GM12878 (cell line): Measurements from ENCODE around the gene PRUNE2. TPM values are rescaled to one million over a fixed set of nuclear protein-coding genes. Genes with fewer than 3 reads are reported as not detected.

Experiments
- ATAC-seq: fragments of 200-7000 bp; cut with Tn5 transposase; 3 replicates; pipeline ENCODE4 v1.9.1; 2020; ENCODE audit warnings: mild to moderate bottlenecking, moderate library complexity
- BruUV-seq: library from RNA; stranded (reverse); fragments of 400-500 nt; replicated peaks from 2 replicates; lab custom pipeline; 2021; lab: Mats Ljungman, UMichigan
- CTCF ChIA-PET: fragments of 300-600 bp; sonication (Branson Sonifier 250); formaldehyde crosslinking; extraction: SDS; loops from one replicate; lab custom pipeline; 2021; ENCODE audit warnings: inconsistent platforms; lab: Yijun Ruan, JAX
- POLR2A ChIA-PET: fragments of 350-600 bp; formaldehyde crosslinking; extraction: SDS; loops from one replicate; lab custom pipeline; 2021; ENCODE audit warnings: inconsistent platforms; lab: Charles Lee
- RAD21 ChIA-PET: fragments of 300-600 bp; sonication (Branson Sonifier 250); formaldehyde crosslinking; loops from one replicate; lab custom pipeline; 2023; ENCODE audit warnings: antibody characterized with exemption; ENCODE audit not compliant: unreplicated experiment; lab: Charles Lee
- SMC1A ChIA-PET: fragments of 300-600 bp; sonication (Branson Sonifier 250); formaldehyde crosslinking; loops from one replicate; lab custom pipeline; 2023; ENCODE audit not compliant: unreplicated experiment, uncharacterized antibody; lab: Charles Lee
- DNase-seq: peaks from one replicate; pipeline ENCODE4 v3.0.0-alpha.2; 2011; ENCODE audit warnings: low read depth, low spot score
- FAIRE-seq: peaks from 3 replicates; lab custom pipeline; 2011; peaks lifted over from hg19 to GRCh38; lab: Jason Lieb, UNC
- H2AFZ ChIP-seq: 2 replicates; pipeline ENCODE4 v1.6.0; 2011; ENCODE audit warnings: low read depth, low read length, control low read depth; ENCODE audit not compliant: control insufficient read depth
- H3K27ac ChIP-seq: 2 replicates; pipeline ENCODE4 v1.5.1; 2011; ENCODE audit warnings: control low read depth; ENCODE audit not compliant: control insufficient read depth, insufficient read depth
- H3K27me3 ChIP-seq, 2 experiments: replicated peaks in 1 of 2; 2 replicates each; pipeline versions ENCODE4 v1.6.0 to v1.6.1; 2011; ENCODE audit warnings: low read length in 1 of 2; ENCODE audit not compliant: control insufficient read depth in 2 of 2, insufficient read depth in 2 of 2
- H3K36me3 ChIP-seq, 2 experiments: 2 replicates each; pipeline ENCODE4 v1.5.1; 2011; ENCODE audit warnings: low read length in 1 of 2; ENCODE audit not compliant: control insufficient read depth in 2 of 2, insufficient read depth in 2 of 2
- H3K4me1 ChIP-seq: 2 replicates; pipeline ENCODE4 v1.6.1; 2011; ENCODE audit warnings: mild to moderate bottlenecking, low read length, moderate library complexity, mixed read lengths; ENCODE audit not compliant: control insufficient read depth, insufficient read depth
- H3K4me2 ChIP-seq: 2 replicates; pipeline ENCODE4 v1.6.0; 2011; ENCODE audit warnings: control low read depth; ENCODE audit not compliant: control insufficient read depth, insufficient read depth
- H3K4me3 ChIP-seq: fragments of 200-600 bp; sonication (generic); 2 replicates; pipeline ENCODE4 v1.5.1; 2016
- H3K79me2 ChIP-seq: 2 replicates; pipeline ENCODE4 v1.6.0; 2011; ENCODE audit warnings: low read length; ENCODE audit not compliant: control insufficient read depth, insufficient read depth
- H3K9ac ChIP-seq: 2 replicates; pipeline ENCODE4 v1.8.0; 2011; ENCODE audit warnings: low read length, control low read depth, mixed read lengths; ENCODE audit not compliant: control insufficient read depth, insufficient read depth
- H3K9me3 ChIP-seq: replicated peaks from 3 replicates; pipeline ENCODE4 v1.5.1; 2011; ENCODE audit warnings: mild to moderate bottlenecking, low read length; ENCODE audit not compliant: control insufficient read depth, insufficient read depth
- H4K20me1 ChIP-seq: 2 replicates; pipeline ENCODE4 v1.6.0; 2011; ENCODE audit not compliant: control insufficient read depth, insufficient read depth
- ATF7 ChIP-seq: fragments of 450-650 bp; IDR thresholded peaks from 2 replicates; pipeline ENCODE4 v1.6.1; 2016; ENCODE audit warnings: low read depth, mild to moderate bottlenecking
- CEBPZ ChIP-seq: fragments of 150-350 bp; IDR thresholded peaks from 2 replicates; pipeline ENCODE4 v1.6.1; 2016; ENCODE audit warnings: low read depth, low read length
- EZH2 ChIP-seq: IDR thresholded peaks from 2 replicates; pipeline ENCODE4 v1.6.1; 2012; ENCODE audit warnings: low read depth, mild to moderate bottlenecking, control low read depth, inconsistent platforms, low read length, borderline replicate concordance; ENCODE audit not compliant: control insufficient read depth
- HDAC2 ChIP-seq: fragments of 200-600 bp; sonication (generic); IDR thresholded peaks from 2 replicates; pipeline ENCODE4 v1.6.1; 2017
- HDGF ChIP-seq: fragments of 450-650 bp; IDR thresholded peaks from 2 replicates; pipeline ENCODE4 v1.6.1; 2016; ENCODE audit warnings: antibody characterized with exemption
- MEF2B ChIP-seq: fragments of 450-650 bp; IDR thresholded peaks from 2 replicates; pipeline ENCODE4 v1.6.1; 2018; ENCODE audit warnings: mild to moderate bottlenecking, moderate library complexity; ENCODE audit not compliant: partially characterized antibody, poor library complexity, severe bottlenecking
- MYB ChIP-seq: fragments of 150-350 bp; IDR thresholded peaks from 2 replicates; pipeline ENCODE4 v1.6.1; 2014; ENCODE audit warnings: mild to moderate bottlenecking, low read depth, low read length, borderline replicate concordance
- NFYB ChIP-seq: IDR thresholded peaks from 2 replicates; pipeline ENCODE4 v1.6.1; 2011; ENCODE audit warnings: low read depth, mild to moderate bottlenecking, low read length, improper control_type of control experiment, moderate library complexity; ENCODE audit not compliant: insufficient read depth
- PKNOX1 ChIP-seq: fragments of 450-650 bp; IDR thresholded peaks from 2 replicates; pipeline ENCODE4 v1.6.1; 2016; ENCODE audit warnings: mild to moderate bottlenecking
- RCOR1 ChIP-seq: conservative IDR thresholded peaks from 2 replicates; pipeline ENCODE4 v1.6.1; 2012; ENCODE audit warnings: low read depth, low read length, improper control_type of control experiment
- SREBF2 ChIP-seq: IDR thresholded peaks from 2 replicates; pipeline ENCODE4 v1.6.1; 2012; ENCODE audit warnings: mild to moderate bottlenecking, low read length
- STAT1 ChIP-seq: fragments of 450-650 bp; conservative IDR thresholded peaks from 2 replicates; pipeline ENCODE4 v1.6.1; 2014; ENCODE audit warnings: antibody characterized with exemption, mild to moderate bottlenecking
- TCF3 ChIP-seq: IDR thresholded peaks from 2 replicates; pipeline ENCODE4 v1.6.1; 2012; ENCODE audit warnings: low read depth, mild to moderate bottlenecking, low read length, borderline replicate concordance; ENCODE audit not compliant: insufficient read depth
- ZNF217 ChIP-seq: fragments of 450-650 bp; IDR thresholded peaks from 2 replicates; pipeline ENCODE4 v1.6.1; 2017; ENCODE audit warnings: antibody characterized with exemption, mild to moderate bottlenecking
- ZNF622 ChIP-seq: fragments of 450-650 bp; IDR thresholded peaks from 2 replicates; pipeline ENCODE4 v1.6.1; 2017; ENCODE audit warnings: mild to moderate bottlenecking, inconsistent platforms
- WGBS: methylation state at CpG from one replicate; pipeline ENCODE4 v1.1.6; 2016; ENCODE audit warnings: low lambda C conversion rate; ENCODE audit not compliant: insufficient replicate concordance, insufficient coverage; ENCODE audit errors: missing lambda C conversion rate; 5-methylcytosine and 5-hydroxymethylcytosine counted together
- in situ Hi-C: fragments of 300-500 bp; cut with MboI; formaldehyde crosslinking; loops from 9 replicates; pipeline ENCODE4 v1.14.3; 2018; ENCODE audit warnings: mixed read lengths
- intact Hi-C: fragments of 100-400 bp; cut with micrococcal nuclease; formaldehyde crosslinking; loops from one replicate; pipeline ENCODE4 v1.14.2; 2022; ENCODE audit not compliant: unreplicated experiment
- polyA plus RNA-seq, 11 experiments: library from polyadenylated mRNA; depleted of rRNA in 4 of 11; unstranded in 6 of 11; stranded (reverse) in 5 of 11; fragments of >200 nt; fragmentation: Nextera tagmentation in 4 of 11; fragmentation: Illumina TruSeq in 1 of 11; extraction: Ambion mirVana in 4 of 11; extraction: Trizol in 1 of 11; gene quantifications; 1 replicate in 1 of 11; 2 replicates in 10 of 11; pipeline versions ENCODE4 v1.2.1 to v1.2.3, GENCODE V29; 2011 to 2016; ENCODE audit warnings: inconsistent platforms in 2 of 11, missing spikeins in 2 of 11, low read depth in 1 of 11
- total RNA-seq, 4 experiments: library from RNA; depleted of rRNA in 3 of 4; stranded (reverse); fragments of >200 nt in 3 of 4; fragmentation: Illumina TruSeq in 1 of 4; extraction: Trizol in 1 of 4; gene quantifications; 2 replicates each; pipeline versions ENCODE4 v1.2.1 to v1.2.3, GENCODE V29; 2013 to 2021

The PRUNE2 gene
- total and polyA plus RNA-seq, 10 of the 15 experiments (the other 5 are each of a cell fraction or from before 2014, with no cell fraction given), result 0.07 to 0.63 (median 0.25) TPM

GRCh38 chr9:76676857-76677256, 229.1 kb downstream of the PRUNE2 start (continued):
- no peak for TF ChIP-seq PKNOX1
- TF ChIP-seq MEF2B, result no peak
- TF ChIP-seq TCF3, result no peak
- TF ChIP-seq SREBF2, result no peak
- no peak for TF ChIP-seq STAT1
- TF ChIP-seq, all 136 proteins: peak for 0

- no TSS peak for BruUV-seq
- POLR2A ChIA-PET, result no interaction called here
These were observed 238.4 kb downstream of the PRUNE2 start for GRCh38 chr9:76667521-76667957.

More at GRCh38 chr9:76667521-76667957, 238.4 kb downstream of the PRUNE2 start:
- no peaks in the 10 kb centered on the region for H4K20me1 ChIP-seq
- intact Hi-C loops (loop anchor here (2.0 to 10.0 kb wide), 2 partner anchors 37 to 487 kb away; no protein-coding TSS in a partner anchor), in situ Hi-C loops (no loop called here)
- WGBS, result 0% methylated on average over 1 of the region's 1 CpG
- ChIA-PET CTCF (interaction anchor here (0.7 to 2.1 kb wide), 3 partner anchors 18 to 37 kb away, joined by 3 to 9 read pairs (median 3); no protein-coding TSS in a partner anchor), RAD21 (no interaction called here), SMC1A (no interaction called here)
- no peak overlapping the region for H2AFZ ChIP-seq
- H3K79me2 ChIP-seq, result no peaks in the 10 kb centered on the region
- TF ChIP-seq EZH2 (no peak), HDGF (no peak), ZNF217 (no peak), CEBPZ (no peak), ZNF622 (no peak), HDAC2 (no peak), NFYB (no peak), RCOR1 (no peak), ATF7 (no peak), MYB (no peak)
- ATAC-seq (no peak), DNase-seq (no peak), FAIRE-seq (no peak)
- peaks cover 1 to 2% of the 10 kb centered on the region in 2 experiments; a peak in 1 of 4 replicates for H3K27me3 ChIP-seq
- no peaks in the 10 kb centered on the region; the same call in 1 of the 2 replicates for H3K4me1 ChIP-seq
- H3K36me3 ChIP-seq, result no peaks in the 10 kb centered on the region
- H3K9me3 ChIP-seq, result no peaks in the 10 kb centered on the region
- H3K4me2 ChIP-seq, result no peak overlapping the region
- no peak overlapping the region for H3K4me3 ChIP-seq
- no peak overlapping the region for H3K9ac ChIP-seq
- H3K27ac ChIP-seq, result no peak overlapping the region
